ENCODE results near the gene WDR76. TPM values are rescaled to one million over a fixed set of nuclear protein-coding genes. Genes with fewer than 3 reads are reported as not detected.

Gene WDR76
- total RNA-seq, 1 experiment from 2014 or later, result 11.5 TPM

DNA sequence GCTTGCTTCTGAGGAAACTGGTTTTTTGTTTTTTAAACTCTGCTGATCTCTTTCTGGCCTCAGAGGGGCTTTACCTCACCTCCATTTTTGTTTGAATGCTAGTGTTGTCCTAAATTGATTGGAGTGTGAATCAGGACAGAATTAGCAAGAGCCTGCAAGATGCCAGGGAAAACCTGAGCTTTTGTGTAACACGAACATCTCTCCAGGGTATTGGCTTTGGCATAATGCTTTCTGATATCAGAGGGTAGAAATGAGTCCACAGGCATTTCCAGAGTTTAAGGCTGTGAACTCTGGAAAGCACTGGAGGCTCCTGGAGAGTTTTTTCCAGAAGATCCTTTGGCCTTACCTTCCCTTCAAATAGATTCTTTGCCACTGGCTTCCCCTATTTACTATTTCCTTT, 87.1 kb downstream of the WDR76 start:
- intact Hi-C loops (cut with micrococcal nuclease; ENCODE audit: unreplicated experiment), result no loop called here
- H3K27me3 Mint-ChIP-seq (ENCODE audit: unreplicated experiment), result no peaks in the 10 kb centered on the region
- no TSS peak for BruUV-seq (replicated peaks)
- H3K27ac Mint-ChIP-seq (ENCODE audit: unreplicated experiment), result no peak overlapping the region
- no peak overlapping the region for H3K4me3 Mint-ChIP-seq (ENCODE audit: low read depth, unreplicated experiment)
- H3K4me1 Mint-ChIP-seq (ENCODE audit: low read depth, unreplicated experiment), result peaks cover 16% of the 10 kb centered on the region
- H3K36me3 Mint-ChIP-seq (ENCODE audit: insufficient read depth, unreplicated experiment), result peaks cover 8% of the 10 kb centered on the region
- no peak for DNase-seq
- H3K9me3 Mint-ChIP-seq (ENCODE audit: low read depth, unreplicated experiment), result no peaks in the 10 kb centered on the region
- CTCF ChIA-PET, result no interaction called here
- TF ChIP-seq, protein P1, sequence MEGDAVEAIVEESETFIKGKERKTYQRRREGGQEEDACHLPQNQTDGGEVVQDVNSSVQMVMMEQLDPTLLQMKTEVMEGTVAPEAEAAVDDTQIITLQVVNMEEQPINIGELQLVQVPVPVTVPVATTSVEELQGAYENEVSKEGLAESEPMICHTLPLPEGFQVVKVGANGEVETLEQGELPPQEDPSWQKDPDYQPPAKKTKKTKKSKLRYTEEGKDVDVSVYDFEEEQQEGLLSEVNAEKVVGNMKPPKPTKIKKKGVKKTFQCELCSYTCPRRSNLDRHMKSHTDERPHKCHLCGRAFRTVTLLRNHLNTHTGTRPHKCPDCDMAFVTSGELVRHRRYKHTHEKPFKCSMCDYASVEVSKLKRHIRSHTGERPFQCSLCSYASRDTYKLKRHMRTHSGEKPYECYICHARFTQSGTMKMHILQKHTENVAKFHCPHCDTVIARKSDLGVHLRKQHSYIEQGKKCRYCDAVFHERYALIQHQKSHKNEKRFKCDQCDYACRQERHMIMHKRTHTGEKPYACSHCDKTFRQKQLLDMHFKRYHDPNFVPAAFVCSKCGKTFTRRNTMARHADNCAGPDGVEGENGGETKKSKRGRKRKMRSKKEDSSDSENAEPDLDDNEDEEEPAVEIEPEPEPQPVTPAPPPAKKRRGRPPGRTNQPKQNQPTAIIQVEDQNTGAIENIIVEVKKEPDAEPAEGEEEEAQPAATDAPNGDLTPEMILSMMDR (IDR thresholded peaks at IDR 0.05; ENCODE audit: unreplicated experiment), result no peak

DNA sequence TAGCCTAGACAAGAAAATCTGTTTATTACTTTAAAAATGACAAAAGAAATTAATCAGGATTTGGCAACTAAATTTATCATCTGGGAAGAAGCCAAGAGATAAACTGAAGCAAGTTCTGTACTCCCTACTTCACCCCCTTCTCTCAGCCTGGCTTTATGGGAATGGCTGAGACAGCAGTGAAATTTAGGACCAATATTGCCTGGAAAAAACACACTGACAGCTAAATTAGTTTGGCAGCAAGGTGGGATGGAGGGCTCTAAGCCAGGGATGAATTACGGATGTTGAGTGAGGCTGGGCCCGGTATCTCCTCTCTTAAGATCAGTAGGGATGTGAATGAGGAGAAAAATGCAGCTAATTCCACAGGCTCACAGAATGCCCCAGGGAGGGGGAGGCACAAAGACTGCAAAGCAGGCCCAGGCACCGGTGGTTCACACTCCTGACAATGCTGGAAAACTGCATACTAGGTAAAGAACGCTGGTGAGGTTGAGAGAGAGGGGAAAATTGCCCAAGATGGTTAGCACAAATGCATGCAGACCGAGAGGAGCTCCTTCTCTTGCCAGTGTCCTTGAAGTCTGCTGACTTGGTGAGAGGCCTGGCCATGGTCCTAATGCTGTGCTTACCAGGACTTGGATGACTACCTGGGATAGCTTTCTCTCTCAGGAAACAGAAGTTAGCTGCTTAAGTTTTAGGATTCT, 89.0 kb downstream of the WDR76 start:
- H3K36me3 Mint-ChIP-seq (ENCODE audit: insufficient read depth, unreplicated experiment), result peaks cover 4% of the 10 kb centered on the region

DNA sequence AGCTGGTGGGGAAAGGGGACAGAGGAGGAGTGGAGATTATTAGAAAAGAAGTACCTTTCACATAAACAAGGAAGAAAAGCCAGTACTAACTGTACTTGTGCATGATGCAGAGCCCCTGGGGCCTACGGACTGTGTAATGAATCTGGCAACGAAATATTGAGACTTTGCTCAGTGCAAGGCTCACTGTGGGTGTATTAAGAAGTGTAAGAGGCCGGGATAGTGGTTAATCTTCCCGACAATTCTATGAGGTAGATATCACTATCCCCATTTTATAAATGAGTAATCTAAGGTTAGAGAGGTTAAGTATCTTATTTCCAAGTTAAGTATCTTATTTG, 89.5 kb downstream of the WDR76 start:
- no peak for DNase-seq
- Mint-ChIP-seq H3K9me3 (ENCODE audit: low read depth, unreplicated experiment) (no peaks in the 10 kb centered on the region), H3K4me3 (ENCODE audit: low read depth, unreplicated experiment) (no peak overlapping the region), H3K36me3 (ENCODE audit: insufficient read depth, unreplicated experiment) (peaks cover 4% of the 10 kb centered on the region), H3K27me3 (ENCODE audit: unreplicated experiment) (no peaks in the 10 kb centered on the region), H3K27ac (ENCODE audit: unreplicated experiment) (no peak overlapping the region), H3K4me1 (ENCODE audit: low read depth, unreplicated experiment) (peaks cover 16% of the 10 kb centered on the region)
- intact Hi-C loops (cut with micrococcal nuclease; ENCODE audit: unreplicated experiment), result no loop called here
- no TSS peak for BruUV-seq (replicated peaks)
- TF ChIP-seq, protein P1 (IDR thresholded peaks at IDR 0.05; ENCODE audit: unreplicated experiment), result no peak
- CTCF ChIA-PET, result no interaction called here

More for the DNA sequence above, 89.0 kb downstream of the WDR76 start:
- H3K9me3 Mint-ChIP-seq (ENCODE audit: low read depth, unreplicated experiment), result no peaks in the 10 kb centered on the region
- TF ChIP-seq, protein P1 (IDR thresholded peaks at IDR 0.05; ENCODE audit: unreplicated experiment), result no peak
- H3K4me1 Mint-ChIP-seq (ENCODE audit: low read depth, unreplicated experiment), result peaks cover 16% of the 10 kb centered on the region
- no peak for DNase-seq
- intact Hi-C loops (cut with micrococcal nuclease; ENCODE audit: unreplicated experiment), result no loop called here
- H3K27me3 Mint-ChIP-seq (ENCODE audit: unreplicated experiment), result no peaks in the 10 kb centered on the region
- CTCF ChIA-PET, result no interaction called here
- no TSS peak for BruUV-seq (replicated peaks)
- H3K4me3 Mint-ChIP-seq (ENCODE audit: low read depth, unreplicated experiment), result no peak overlapping the region
- no peak overlapping the region for H3K27ac Mint-ChIP-seq (ENCODE audit: unreplicated experiment)

Small RNA genes lying within 50 kb of the gene (microRNA-seq; reads per million reads assigned to microRNA genes)
- not detected for gene MIR1282

Other genes with a start within 250 kb of the WDR76 start
- gene PPIP5K1, start 236.8 kb upstream of the WDR76 start, total RNA-seq (2022), result 28.1 and 29.4 TPM in 2 replicates
- gene CKMT1B, start 233.0 kb upstream of the WDR76 start, total RNA-seq (2022), result 2.0 and 5.4 TPM in 2 replicates
- gene STRC, start 208.2 kb upstream of the WDR76 start, total RNA-seq (2022), result 0.57 and 1.1 TPM in 2 replicates
- gene CATSPER2, start 178.2 kb upstream of the WDR76 start, total RNA-seq (2022), result 2.1 and 4.0 TPM in 2 replicates
- 0.66 and 1.2 TPM in 2 replicates for gene CKMT1A, start 133.1 kb upstream of the WDR76 start, total RNA-seq (2022)
- 409 and 431 TPM in 2 replicates for gene PDIA3, start 80.6 kb upstream of the WDR76 start, total RNA-seq (2022)
- 1.3 and 2.0 TPM in 2 replicates for gene ELL3, start 50.0 kb upstream of the WDR76 start, total RNA-seq (2022)
- gene SERF2, start 34.7 kb upstream of the WDR76 start, total RNA-seq (2022), result 331 and 358 TPM in 2 replicates
- 0.33 TPM in 1 of 2 replicates, not detected in the other for gene SERINC4, start 26.8 kb upstream of the WDR76 start, total RNA-seq (2022)
- 15.8 and 17.4 TPM in 2 replicates for gene HYPK, start 26.4 kb upstream of the WDR76 start, total RNA-seq (2022)
- 15.8 and 16.4 TPM in 2 replicates for gene MFAP1, start 2.3 kb upstream of the WDR76 start, total RNA-seq (2022)

Measured in Calu3 (cell line).